Sciatic nerve (tissue), 2 donors: ENCODE results near the gene MEG3. TPM values are rescaled to one million over a fixed set of nuclear protein-coding genes. Genes with fewer than 3 reads are reported as not detected.
A peak's percentile ranks its signal among the peaks of the same experiment; 100 is the strongest.
"Not testable (repeated sequence)": the region's sequence is repeated elsewhere in the genome, so short reads cannot be mapped to it uniquely, and the experiment has no call there.

Source experiments
- ATAC-seq: fragments of 200-7000 bp; cut with Tn5 transposase; one replicate; pipeline ENCODE4 v1.9.1; 2020; ENCODE audit warnings: mild to moderate bottlenecking, moderate library complexity
- DNase-seq: peaks from one replicate; pipeline ENCODE4 v3.0.0-alpha.2; 2020; ENCODE audit warnings: low spot score
- intact Hi-C: fragments of 100-400 bp; cut with DNase I; formaldehyde crosslinking; loops from one replicate; pipeline ENCODE4 v1.14.2; 2022
- total RNA-seq: library from RNA; stranded (reverse); fragmentation: NEBNext Ultra II Directional; extraction: Animal tissue kit (Norgen Biotek cat#: 25700); gene quantifications from one replicate; pipeline ENCODE4 v1.2.1, GENCODE V29; 2021
- donor health status: DM: no; HTN: no; CAD: no.
- donor health status: DM: no; HTN: no; CAD: no.

Gene MEG3
- total RNA-seq, 1 donor from 2014 or later, result 154 TPM

DNA sequence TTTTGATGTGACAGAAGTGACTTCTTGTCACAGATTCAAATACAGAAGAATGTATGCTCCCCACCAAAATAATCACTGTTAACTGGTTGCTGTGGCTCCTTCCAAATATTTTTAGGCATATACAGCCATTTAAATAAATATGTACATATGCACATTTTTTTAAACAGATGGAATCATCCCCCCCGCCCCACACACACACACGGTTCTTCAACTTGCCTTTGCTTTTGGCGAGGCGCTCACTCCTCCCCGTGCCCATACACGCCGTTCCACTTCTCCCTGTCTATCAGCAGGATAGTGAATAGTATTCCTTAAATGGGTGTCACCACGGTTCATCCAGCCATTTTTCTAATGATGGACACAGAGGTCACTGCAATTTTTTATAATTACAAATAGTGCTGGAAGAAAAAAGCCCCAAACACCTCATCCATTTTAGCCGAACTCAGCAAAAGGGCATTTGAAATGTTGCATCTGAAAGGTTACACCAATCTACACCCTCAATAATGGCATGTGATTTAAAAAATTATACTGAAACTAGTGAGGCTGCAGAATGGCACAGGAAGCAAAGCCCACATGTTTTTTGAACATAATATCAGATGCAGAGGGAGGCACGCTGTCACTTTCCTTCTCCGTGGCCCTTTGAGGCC is 39.2 kb upstream of the MEG3 start:
- intact Hi-C loops, result no loop called here
- no peak for DNase-seq
- ATAC-seq, result no peak

DNA sequence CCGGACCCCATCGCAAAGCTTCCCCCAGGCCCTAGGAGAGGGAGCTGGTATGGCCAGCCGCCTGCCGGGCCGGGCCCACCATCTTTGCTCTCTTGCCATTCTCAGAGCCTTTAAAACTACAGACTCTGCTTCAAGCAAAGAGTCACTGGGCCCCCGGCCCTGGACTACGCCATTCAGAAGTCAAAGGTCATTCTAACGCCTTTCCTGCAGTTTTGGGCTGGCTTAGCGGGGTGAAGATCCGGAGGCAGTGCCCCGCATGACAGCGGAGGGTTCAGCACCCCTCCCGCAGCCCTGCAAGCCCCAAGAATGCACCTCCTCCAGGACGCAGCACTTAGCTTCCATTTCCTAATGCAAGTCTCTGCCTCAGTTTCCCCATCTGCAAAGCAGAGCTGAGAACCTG is 38.3 kb upstream of the MEG3 start:
- DNase-seq (no peak), ATAC-seq (no peak)
- intact Hi-C loops, result no loop called here

DNA sequence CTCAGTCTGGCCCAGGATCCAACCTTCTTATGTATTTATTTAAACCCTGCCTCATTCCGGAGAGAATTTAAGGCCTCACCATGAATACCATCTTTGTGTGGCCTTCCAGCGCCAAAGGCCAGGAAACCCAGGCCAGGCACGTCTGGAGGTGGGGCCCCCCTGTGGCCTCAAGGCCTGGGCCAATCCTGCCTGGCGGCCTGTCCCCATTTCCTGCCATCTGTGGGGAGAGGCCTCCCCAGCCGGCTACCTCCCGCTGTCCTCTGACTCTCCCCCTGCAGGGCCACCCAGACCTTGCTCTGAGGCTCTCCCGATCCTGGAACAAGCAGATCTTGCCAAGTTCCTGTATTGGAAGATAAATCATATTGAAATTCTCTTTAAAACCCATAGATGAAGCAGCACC is 37.4 kb upstream of the MEG3 start:
- ATAC-seq (peak; percentile 61), DNase-seq (no peak)
- intact Hi-C loops, result no loop called here

DNA sequence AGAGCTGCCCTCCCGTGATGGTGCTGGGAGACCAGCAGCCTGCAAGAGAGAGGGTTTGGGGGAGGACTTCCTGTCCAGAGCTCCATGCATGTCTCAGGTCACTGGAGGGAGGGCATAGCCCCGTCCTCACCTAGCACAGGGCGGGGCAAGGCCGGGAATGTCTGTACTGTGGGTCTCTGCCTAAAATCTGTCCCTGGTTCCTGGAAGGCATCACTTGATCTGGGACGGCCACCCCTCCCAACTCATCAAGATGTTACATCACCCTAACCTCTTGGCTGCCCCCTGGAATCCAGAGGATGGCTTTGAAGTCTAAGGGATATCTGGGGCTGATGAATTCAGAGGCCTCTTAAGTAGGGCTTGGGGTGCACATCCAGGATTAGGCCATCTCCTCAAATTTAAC is 37.0 kb upstream of the MEG3 start:
- intact Hi-C loops, result no loop called here
- DNase-seq (no peak), ATAC-seq (peak; percentile 19)

DNA sequence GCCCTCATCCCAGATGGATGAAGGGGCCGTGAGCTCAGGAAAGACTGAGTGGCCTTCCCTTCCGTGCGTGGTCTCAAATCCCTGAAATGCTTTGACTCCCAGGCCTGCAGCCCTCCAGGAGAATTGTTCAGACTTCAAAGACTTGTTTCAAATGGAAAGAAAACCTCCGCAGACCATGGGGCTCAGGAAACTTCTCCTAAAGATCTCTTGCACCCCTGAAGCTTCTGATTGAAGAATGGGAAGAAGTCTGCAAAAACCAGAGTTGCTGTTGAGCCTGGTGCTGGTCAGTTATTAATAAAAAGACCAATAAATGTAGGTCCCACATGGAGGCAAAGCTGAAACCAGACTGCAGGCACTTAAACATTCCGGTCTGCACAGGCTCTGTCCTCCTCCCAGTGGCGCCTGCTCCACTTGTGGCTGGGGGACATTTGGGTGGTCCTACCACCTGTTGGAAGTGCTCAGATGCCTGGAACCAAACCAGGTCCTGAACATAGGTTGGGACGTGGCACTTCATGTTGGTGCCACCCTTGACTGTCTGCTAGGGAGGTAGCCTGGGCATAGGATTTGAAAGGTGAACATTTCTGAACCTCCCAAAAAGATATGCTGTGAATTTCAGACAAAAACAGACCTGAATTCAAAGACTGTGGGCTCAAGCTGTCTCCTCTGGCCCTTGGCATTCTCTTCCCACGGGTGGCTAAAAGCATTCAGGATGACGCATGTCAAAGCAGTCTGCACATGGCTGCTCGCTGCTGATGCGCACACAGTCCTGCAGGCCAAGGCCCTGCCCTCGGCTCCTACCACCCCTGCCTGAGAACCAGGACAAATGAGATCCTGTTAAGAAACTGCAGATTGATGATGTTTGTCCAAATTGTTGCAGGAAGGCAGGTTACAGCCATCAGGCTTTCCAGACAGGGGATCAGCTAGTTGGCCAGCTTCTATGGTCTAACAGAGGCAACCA is 36.2 kb upstream of the MEG3 start:
- DNase-seq (no peak), ATAC-seq (no peak)
- intact Hi-C loops, result no loop called here

DNA sequence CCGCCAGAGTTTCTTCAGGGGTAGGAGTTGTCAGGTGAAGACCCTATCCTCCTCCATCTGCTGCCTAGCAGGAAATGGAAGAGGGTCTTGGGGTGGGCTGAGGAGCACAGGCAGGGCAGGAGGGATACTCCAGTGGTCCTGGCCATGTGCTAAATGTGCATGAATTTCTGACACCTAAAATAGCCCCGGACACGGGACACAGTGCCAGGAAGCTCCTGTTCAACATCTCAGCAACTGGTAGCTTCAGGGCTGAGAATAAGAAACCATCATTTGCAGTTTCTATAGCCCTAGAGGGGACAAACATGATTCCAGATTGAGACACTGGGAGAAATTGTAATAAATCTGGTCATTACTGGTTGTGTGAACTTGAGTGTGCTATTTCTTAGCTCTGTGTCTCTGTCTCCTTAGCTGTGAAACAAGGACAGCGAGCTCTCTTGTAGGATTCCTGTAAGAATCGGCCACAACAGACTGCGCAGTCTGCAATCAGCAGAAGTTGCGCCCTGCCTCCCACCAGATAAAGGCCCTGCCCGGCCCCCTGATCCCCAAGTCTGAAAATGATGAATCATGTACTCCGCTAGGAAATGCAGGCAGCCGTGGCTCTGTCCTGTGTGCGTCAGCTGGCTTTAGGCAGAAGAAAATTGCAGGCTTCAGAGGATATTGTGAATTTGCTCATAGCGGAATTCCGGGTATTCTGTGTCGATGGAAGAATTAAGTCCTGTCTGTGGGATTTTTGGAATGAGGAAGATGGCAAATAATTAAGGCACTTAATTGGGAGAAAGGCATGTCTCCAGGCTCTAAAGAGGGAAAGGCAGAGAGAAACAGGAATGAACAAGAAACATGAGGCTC is 35.2 kb upstream of the MEG3 start:
- ATAC-seq (no peak), DNase-seq (no peak)
- intact Hi-C loops, result no loop called here

DNA sequence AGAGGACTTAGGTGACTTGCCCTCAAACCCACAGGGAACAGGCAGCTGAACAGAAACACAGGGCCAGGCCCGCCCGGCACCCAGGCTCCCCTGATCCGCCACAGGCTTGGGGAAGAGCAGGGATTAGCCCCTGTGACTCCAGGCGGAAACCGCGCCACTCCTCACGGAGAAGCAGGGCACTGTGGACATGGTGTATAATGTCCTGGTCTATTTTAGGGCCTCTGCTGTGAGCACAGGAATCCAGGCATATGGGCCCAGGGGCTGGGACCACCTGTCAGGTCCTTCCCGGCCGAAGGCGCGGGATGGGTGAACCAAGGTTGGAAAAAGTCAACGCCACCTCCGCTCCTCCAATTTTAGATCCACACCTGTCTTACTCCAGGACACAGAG is 34.6 kb upstream of the MEG3 start:
- ATAC-seq (no peak), DNase-seq (no peak)
- intact Hi-C loops, result no loop called here

DNA sequence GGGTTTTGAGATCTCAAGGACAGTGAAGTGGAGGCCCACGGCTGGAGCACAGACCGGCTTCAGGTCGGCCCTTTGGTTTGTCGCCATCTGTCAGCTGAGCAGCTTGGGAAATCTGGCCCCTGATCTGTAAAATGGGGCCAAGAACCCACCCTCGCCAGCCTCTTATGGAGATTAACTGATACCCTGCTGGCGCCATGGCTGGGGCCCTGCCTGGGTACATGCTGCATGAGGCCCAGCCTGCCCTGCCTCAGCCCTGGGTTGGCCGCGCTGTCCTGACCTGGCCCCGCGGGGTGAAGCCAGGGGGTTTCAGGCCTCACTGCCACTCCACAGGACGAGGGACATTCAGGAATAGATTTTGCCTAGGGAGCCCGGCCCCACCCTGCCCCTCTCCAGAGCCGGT is 33.9 kb upstream of the MEG3 start:
- ATAC-seq, result no peak
- intact Hi-C loops, result no loop called here

DNA sequence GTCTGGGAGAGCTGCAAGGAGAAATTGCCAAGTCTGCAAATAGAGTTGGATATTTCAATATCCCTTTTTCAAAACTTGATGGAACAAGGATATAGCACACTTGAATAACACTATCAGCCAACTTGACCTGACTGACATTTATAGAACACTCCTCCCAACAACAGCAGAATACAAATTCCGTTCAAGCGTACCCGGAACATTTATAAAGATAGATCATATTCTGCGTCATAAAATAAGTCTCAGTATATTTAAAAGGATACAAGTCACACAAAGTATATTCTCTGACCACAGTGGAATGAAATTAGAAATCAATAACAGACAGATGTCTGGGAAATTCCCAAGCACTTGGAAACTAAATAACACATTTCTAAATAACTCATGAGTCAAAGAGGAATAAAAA is 29.0 kb upstream of the MEG3 start:
- ATAC-seq (no peak), DNase-seq (no peak)
- intact Hi-C loops, result no loop called here

More for the DNA sequence above, 33.9 kb upstream of the MEG3 start:
- DNase-seq, result no peak

DNA sequence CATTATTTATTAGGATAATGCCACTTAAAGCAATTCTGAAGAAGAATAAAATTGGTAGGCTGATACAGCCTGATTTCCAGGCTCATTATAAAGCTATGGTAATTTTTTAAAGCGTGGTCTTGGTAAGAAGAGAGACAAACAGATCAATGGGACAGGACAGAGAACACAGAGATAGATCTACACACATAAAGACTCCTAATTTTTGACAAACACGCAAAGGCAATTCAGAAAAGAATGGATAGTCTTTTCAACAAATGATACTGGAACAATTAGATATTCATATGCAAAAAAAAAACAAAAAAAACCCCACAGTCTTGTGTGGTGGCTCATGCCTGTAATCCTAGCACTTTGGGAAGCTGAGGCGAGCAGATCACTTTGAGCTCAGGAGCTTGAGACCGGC is 25.9 kb upstream of the MEG3 start:
- no peak for DNase-seq
- intact Hi-C loops, result no loop called here
- no peak for ATAC-seq

DNA sequence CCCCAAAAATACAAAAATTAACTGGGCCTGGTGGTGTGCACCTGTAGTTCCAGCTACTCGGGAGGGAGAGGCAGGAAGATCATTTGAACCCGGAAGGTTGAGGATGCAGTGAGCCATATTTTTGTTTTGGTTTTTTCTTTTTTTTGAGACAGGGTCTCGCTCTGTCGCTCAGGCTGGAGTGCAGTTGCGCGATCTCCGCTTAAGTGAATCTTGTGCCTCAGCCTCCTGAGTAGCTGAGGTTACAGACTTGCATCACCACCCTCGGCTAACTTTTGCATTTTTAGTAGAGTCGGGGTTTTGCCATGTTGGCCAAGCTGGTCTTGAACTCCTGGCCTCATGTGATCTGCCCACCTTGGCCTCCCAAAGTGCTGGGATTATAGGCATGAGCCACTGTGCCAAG is 24.5 kb upstream of the MEG3 start:
- intact Hi-C loops, DNase-seq, ATAC-seq: not testable (repeated sequence)

DNA sequence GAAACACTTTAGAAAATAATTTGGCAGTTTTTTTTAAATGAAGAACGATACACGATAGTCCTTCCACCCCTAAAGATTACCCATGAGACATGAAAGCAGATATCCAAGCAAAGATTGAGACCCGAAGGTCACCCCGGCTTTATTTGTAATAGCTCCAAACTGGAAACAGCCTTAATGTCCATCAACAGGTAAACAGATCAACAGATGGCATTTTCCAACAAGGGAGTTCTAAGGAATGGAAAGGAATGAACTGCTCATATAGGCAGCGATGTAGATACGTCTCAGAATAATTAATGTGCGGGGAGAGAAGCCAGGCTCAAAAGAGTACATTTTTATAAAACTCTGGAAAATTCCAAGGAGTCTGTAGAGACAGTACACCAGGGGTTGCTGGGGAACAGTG is 23.7 kb upstream of the MEG3 start:
- no peak for ATAC-seq
- intact Hi-C loops, result no loop called here
- DNase-seq, result no peak

DNA sequence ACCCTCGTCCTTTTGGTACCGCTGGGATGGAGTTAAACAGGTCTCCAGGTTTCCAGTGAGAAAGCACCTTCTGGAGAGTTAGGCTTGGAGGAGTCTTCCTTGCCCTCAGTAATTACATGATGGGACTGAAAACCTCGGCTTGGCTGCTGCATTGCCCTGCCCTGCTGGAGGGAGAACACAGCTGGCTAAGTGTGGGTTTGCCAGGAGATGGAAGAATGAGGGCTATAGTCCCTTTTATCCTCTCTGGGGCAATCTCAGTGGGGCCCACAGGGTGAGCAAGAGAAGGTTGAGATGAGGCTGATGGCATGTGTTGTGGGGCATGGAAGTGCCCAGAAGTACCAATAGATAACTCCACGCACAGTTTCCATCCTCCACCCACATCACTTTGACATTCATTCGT is 23.2 kb upstream of the MEG3 start:
- DNase-seq (no peak), ATAC-seq (no peak)
- intact Hi-C loops, result no loop called here

DNA sequence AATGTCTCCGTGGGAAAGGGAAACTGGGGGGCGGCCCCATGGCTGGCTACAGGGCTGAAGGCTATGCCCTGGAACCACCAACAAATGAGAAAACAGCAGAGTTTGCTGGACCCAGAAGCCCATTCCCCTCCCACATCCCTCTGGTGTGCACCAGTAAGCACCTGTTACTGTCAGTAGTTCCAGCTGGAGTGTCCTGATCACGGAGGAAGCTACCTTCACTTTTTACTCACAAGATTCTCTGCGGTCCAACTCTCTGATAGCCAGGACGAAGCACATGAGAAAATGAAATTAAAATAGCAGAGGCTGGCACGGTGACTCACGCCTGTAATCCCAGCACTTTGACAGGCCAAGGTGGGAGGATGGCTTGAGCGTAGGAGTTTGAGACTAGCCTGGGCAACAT is 22.7 kb upstream of the MEG3 start:
- no peak for DNase-seq
- intact Hi-C loops, result no loop called here
- ATAC-seq, result no peak

DNA sequence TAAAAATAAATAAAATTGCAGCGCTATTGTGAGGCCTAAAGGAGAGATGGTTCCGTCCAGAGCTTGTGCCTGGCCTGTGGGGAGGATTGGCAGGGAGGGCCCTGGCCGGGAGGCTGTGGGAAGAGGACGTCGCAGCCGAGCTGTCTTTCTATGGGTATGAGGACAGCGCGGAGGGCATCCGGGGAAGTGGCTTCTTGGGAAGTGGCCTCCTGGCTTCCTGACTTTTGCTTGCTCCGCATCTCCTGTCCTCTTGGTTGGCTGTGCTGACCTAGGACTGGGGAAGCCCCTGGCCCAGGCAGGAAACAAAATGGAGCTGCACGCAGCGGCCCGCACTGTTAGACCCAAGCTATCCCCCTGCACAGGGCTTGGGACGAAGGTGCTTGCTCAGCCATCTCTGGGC is 22.2 kb upstream of the MEG3 start:
- ATAC-seq, result no peak
- DNase-seq, result no peak
- intact Hi-C loops, result no loop called here

DNA sequence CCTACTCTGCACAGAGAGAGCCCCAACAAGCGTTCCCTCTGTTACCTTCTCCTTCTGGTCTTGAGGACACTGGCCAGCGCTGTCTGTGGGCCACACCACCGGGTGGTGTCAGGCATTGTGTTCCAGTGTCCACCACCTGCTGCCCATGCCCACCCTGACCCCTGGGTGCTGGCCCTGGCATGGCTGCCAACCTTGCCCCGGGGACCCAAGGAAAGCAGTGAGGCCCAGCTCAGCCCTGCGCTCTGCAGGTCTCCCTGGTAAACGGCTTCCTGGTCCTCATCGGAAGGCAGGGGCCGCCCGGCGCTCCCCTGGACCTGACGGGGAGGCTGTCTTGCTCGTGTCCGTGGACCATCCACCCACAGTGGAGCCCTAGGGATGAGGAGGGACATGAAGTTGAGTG is 21.8 kb upstream of the MEG3 start:
- intact Hi-C loops, result no loop called here
- DNase-seq (no peak), ATAC-seq (no peak)

DNA sequence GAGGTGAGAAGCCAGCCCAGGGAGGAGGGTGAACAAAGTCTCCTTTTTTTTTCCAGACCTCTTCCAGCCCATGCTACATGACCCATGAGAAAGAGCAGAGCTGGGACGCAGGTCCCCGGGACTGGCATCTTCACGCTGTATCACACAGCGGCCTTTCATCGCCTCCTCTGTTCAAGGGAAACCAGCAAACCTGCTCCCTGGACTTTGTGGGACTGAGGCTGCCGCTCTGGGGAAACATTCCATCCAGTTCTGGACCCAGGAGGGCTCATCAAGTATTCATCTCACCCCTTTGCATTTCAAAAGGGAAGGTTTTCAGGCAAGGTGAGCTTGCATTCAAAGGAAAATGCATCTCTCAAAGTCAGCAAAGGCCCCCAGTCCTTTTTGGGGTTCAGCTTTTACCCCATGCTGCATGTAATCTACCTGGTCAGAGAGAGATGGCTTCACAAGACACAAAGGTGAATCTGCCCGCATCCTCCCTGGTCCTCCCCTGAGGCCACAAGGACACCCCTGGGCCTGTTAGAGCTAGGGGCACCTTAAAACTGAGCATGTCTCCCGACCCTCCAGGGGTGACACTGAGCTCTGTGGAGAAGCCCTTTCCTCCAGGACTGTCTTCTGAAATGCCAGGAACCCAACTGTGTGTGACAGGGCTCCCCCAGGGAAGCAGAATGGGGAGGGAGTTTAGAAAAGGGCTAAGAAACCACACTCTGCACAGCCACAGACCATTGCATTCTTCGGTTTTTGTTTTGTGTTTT is 21.2 kb upstream of the MEG3 start:
- intact Hi-C loops, result no loop called here
- DNase-seq (no peak), ATAC-seq (no peak)

DNA sequence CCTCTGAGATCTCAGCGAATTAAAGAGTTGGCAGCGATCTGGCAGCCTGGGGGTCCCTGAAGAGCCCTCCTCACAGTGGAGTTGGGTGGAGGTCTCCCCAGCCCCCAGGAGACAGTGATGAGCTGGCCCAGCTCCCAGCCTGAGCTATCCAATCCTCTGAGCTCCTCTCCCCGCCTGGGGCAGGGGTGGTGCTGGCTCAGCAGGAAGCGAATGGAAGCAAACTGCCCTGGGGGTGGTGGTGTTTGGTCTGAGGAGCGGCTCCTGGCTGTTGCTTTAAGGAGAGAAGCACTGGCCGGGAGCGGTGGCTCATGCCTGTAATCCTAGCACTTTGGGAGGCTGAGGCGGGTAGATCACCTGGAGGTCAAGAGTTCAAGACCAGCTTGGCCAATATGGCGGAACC is 19.5 kb upstream of the MEG3 start:
- ATAC-seq (no peak), DNase-seq (no peak)
- intact Hi-C loops, result no loop called here

DNA sequence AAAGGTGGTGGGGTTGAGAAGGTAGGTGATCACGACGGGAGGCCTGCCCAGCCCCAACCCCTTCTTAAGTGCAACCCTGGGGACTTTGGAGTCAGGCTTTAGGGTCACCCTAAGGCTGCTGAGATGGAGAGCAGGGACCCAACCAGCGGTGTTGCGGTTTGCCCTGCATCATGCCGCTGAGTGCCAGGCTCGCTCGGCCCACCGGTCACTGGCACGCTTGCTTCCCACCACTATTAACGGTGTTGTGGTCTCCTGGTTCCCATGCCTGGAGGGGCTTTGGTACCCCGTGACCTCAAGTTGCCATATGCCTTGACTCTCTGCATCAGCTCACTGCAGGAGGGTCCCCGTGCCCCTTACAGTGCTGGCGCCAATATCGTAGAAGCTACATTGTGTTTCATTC is 18.4 kb upstream of the MEG3 start:
- no peak for ATAC-seq
- intact Hi-C loops, result no loop called here
- no peak for DNase-seq
